ENCODE measurements around the gene KCTD10. TPM values are rescaled to one million over a fixed set of nuclear protein-coding genes. Genes with fewer than 3 reads are reported as not detected.

The KCTD10 gene
- total and polyA plus RNA-seq, 2 of the 13 experiments (the other 11 are each of a cell fraction or from before 2014, with no cell fraction given) = 6.9 to 25.4 TPM

DNA sequence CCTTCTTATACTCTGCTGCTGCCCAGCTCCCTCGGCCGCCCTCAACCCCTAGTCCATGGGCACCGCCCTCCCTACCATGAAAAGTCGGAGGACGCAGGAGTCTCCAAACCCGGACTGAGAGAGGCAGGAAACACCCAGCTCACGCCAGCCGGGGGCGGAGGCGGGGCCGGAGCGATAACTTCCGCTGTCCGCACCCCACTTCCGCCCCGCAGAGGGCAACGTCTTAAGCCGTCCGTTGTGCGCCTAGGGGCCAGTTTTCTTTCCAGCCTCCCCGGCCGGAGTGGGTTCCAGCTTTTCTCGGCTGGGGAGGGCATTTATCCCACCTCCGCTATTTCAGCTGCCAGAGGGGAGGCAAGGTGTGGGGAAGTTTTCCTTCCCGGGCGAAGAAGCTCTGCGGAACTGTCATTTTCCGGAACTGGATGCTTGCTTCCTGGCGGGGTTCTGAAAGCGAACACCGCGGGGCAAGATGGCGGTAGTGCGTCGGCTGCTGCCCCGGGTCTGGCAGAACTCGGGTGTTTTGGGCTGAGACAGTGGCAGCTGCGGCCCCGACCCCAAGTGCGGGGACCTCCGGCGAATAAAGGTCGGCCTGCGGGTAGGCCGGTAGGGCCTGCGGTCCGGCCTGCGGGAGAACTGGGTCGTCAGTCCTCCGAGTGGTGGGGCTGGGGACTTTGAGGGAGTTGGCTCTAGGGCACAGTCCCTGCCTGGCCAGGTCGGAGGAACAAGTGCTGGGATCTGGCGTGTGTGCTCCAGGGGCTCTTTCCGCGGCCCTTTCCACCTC lies at the start of gene KCTD10, which contains the start of gene UBE3B (continued):
- TF ChIP-seq, protein P1, sequence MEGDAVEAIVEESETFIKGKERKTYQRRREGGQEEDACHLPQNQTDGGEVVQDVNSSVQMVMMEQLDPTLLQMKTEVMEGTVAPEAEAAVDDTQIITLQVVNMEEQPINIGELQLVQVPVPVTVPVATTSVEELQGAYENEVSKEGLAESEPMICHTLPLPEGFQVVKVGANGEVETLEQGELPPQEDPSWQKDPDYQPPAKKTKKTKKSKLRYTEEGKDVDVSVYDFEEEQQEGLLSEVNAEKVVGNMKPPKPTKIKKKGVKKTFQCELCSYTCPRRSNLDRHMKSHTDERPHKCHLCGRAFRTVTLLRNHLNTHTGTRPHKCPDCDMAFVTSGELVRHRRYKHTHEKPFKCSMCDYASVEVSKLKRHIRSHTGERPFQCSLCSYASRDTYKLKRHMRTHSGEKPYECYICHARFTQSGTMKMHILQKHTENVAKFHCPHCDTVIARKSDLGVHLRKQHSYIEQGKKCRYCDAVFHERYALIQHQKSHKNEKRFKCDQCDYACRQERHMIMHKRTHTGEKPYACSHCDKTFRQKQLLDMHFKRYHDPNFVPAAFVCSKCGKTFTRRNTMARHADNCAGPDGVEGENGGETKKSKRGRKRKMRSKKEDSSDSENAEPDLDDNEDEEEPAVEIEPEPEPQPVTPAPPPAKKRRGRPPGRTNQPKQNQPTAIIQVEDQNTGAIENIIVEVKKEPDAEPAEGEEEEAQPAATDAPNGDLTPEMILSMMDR (CRISPR knock-in tag; IDR thresholded peaks at IDR 0.05) = peak; percentile 12; the same call in 1 of the 2 replicates
- TF ChIP-seq ZFP90 (CRISPR knock-in tag; IDR thresholded peaks at IDR 0.05; ENCODE audit: borderline replicate concordance) = no peak; the same call in 1 of the 2 replicates
- peak; percentile 46; the same call in 1 of the 2 replicates for TF ChIP-seq ZBTB38 (CRISPR knock-in tag; IDR thresholded peaks at IDR 0.05)
- TF ChIP-seq, protein P2, sequence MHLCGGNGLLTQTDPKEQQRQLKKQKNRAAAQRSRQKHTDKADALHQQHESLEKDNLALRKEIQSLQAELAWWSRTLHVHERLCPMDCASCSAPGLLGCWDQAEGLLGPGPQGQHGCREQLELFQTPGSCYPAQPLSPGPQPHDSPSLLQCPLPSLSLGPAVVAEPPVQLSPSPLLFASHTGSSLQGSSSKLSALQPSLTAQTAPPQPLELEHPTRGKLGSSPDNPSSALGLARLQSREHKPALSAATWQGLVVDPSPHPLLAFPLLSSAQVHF (CRISPR knock-in tag; IDR thresholded peaks at IDR 0.05) = peak; percentile 57; the same call in 1 of the 2 replicates
- TF ChIP-seq AHR (CRISPR knock-in tag; IDR thresholded peaks at IDR 0.05) = 0 out of 2 replicates have a peak, but pooled peaks have one; percentile 38
- TF ChIP-seq CREB1 (IDR thresholded peaks at IDR 0.05) = 0 out of 2 replicates have a peak, but pooled peaks have one; percentile 41
- TF ChIP-seq CREB1 (CRISPR knock-in tag; IDR thresholded peaks at IDR 0.05) = peak; percentile 87
- TF ChIP-seq, protein P3, sequence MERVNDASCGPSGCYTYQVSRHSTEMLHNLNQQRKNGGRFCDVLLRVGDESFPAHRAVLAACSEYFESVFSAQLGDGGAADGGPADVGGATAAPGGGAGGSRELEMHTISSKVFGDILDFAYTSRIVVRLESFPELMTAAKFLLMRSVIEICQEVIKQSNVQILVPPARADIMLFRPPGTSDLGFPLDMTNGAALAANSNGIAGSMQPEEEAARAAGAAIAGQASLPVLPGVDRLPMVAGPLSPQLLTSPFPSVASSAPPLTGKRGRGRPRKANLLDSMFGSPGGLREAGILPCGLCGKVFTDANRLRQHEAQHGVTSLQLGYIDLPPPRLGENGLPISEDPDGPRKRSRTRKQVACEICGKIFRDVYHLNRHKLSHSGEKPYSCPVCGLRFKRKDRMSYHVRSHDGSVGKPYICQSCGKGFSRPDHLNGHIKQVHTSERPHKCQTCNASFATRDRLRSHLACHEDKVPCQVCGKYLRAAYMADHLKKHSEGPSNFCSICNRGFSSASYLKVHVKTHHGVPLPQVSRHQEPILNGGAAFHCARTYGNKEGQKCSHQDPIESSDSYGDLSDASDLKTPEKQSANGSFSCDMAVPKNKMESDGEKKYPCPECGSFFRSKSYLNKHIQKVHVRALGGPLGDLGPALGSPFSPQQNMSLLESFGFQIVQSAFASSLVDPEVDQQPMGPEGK (CRISPR knock-in tag; IDR thresholded peaks at IDR 0.05) = peak; percentile 27; the same call in 1 of the 2 replicates
- TF ChIP-seq ZNF7 (CRISPR knock-in tag; IDR thresholded peaks at IDR 0.05) = no peak
- 0 out of 2 replicates have a peak, but pooled peaks have one; percentile 17 for TF ChIP-seq ZNF292 (CRISPR knock-in tag; IDR thresholded peaks at IDR 0.05; ENCODE audit: borderline replicate concordance, low read depth)
- TF ChIP-seq RELA (CRISPR knock-in tag; IDR thresholded peaks at IDR 0.05) = no peak
- TF ChIP-seq ZNF776 (CRISPR knock-in tag; IDR thresholded peaks at IDR 0.05) = peak; percentile 94
- TF ChIP-seq, protein P4, sequence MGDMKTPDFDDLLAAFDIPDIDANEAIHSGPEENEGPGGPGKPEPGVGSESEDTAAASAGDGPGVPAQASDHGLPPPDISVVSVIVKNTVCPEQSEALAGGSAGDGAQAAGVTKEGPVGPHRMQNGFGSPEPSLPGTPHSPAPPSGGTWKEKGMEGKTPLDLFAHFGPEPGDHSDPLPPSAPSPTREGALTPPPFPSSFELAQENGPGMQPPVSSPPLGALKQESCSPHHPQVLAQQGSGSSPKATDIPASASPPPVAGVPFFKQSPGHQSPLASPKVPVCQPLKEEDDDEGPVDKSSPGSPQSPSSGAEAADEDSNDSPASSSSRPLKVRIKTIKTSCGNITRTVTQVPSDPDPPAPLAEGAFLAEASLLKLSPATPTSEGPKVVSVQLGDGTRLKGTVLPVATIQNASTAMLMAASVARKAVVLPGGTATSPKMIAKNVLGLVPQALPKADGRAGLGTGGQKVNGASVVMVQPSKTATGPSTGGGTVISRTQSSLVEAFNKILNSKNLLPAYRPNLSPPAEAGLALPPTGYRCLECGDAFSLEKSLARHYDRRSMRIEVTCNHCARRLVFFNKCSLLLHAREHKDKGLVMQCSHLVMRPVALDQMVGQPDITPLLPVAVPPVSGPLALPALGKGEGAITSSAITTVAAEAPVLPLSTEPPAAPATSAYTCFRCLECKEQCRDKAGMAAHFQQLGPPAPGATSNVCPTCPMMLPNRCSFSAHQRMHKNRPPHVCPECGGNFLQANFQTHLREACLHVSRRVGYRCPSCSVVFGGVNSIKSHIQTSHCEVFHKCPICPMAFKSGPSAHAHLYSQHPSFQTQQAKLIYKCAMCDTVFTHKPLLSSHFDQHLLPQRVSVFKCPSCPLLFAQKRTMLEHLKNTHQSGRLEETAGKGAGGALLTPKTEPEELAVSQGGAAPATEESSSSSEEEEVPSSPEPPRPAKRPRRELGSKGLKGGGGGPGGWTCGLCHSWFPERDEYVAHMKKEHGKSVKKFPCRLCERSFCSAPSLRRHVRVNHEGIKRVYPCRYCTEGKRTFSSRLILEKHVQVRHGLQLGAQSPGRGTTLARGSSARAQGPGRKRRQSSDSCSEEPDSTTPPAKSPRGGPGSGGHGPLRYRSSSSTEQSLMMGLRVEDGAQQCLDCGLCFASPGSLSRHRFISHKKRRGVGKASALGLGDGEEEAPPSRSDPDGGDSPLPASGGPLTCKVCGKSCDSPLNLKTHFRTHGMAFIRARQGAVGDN (CRISPR knock-in tag; IDR thresholded peaks at IDR 0.05) = peak; percentile 77
- TF ChIP-seq KLF9 (CRISPR knock-in tag; IDR thresholded peaks at IDR 0.05; ENCODE audit: low read depth) = 0 out of 2 replicates have a peak, but pooled peaks have one; percentile 51
- TF ChIP-seq, protein P5, sequence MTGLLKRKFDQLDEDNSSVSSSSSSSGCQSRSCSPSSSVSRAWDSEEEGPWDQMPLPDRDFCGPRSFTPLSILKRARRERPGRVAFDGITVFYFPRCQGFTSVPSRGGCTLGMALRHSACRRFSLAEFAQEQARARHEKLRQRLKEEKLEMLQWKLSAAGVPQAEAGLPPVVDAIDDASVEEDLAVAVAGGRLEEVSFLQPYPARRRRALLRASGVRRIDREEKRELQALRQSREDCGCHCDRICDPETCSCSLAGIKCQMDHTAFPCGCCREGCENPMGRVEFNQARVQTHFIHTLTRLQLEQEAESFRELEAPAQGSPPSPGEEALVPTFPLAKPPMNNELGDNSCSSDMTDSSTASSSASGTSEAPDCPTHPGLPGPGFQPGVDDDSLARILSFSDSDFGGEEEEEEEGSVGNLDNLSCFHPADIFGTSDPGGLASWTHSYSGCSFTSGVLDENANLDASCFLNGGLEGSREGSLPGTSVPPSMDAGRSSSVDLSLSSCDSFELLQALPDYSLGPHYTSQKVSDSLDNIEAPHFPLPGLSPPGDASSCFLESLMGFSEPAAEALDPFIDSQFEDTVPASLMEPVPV (CRISPR knock-in tag; IDR thresholded peaks at IDR 0.05) = no peak
- TF ChIP-seq MED1 (CRISPR knock-in tag; IDR thresholded peaks at IDR 0.05) = peak; percentile 72
- TF ChIP-seq HDAC6 (IDR thresholded peaks at IDR 0.05; ENCODE audit: low read depth, low read length) = no peak
- TF ChIP-seq ZSCAN20 (CRISPR knock-in tag; IDR thresholded peaks at IDR 0.05; ENCODE audit: borderline replicate concordance) = 0 out of 2 replicates have a peak, but pooled peaks have one; percentile 43

Measured in HepG2 (cell line).